ENCODE data around the gene UBAP2. TPM values are rescaled to one million over a fixed set of nuclear protein-coding genes. Genes with fewer than 3 reads are reported as not detected.

The UBAP2 gene
- 23.8 TPM for polyA plus RNA-seq (2013, experiment 1 of 2; ENCODE audit: insufficient read length)
- 22.5 TPM for polyA plus RNA-seq (2013, experiment 2 of 2; ENCODE audit: insufficient read length)

- peak; percentile 98 for DNase-seq
Observed at GRCh38 chr9:34048727-34049629, at the start of gene UBAP2. TSS of gene UBAP2 (minus strand) at chr9:34048887. CDS start at chr9:34017148, 31,739 bp downstream.

- no peak for DNase-seq
Observed at GRCh38 chr9:34098307-34098706, 49.6 kb upstream of the UBAP2 start.

- DNase-seq = no peak
Observed at GRCh38 chr9:34097865-34098264, 49.2 kb upstream of the UBAP2 start.

GRCh38 chr9:34096751-34097150 lies 48.1 kb upstream of the UBAP2 start:
- DNase-seq = no peak

GRCh38 chr9:34093578-34093977 lies 44.9 kb upstream of the UBAP2 start:
- DNase-seq = no peak

- DNase-seq = no peak
Observed at GRCh38 chr9:34089311-34089710, 40.6 kb upstream of the UBAP2 start.

- no peak for DNase-seq
Observed at GRCh38 chr9:34087370-34087769, 38.7 kb upstream of the UBAP2 start.

GRCh38 chr9:34086864-34087263 lies 38.2 kb upstream of the UBAP2 start:
- DNase-seq = no peak

GRCh38 chr9:34085581-34086500 lies 37.2 kb upstream of the UBAP2 start:
- DNase-seq = no peak

GRCh38 chr9:34084562-34084961 lies 35.9 kb upstream of the UBAP2 start:
- DNase-seq = no peak

GRCh38 chr9:34079181-34079580 lies 30.5 kb upstream of the UBAP2 start:
- no peak for DNase-seq

- peak; percentile 81 for DNase-seq
Observed at GRCh38 chr9:34072868-34073590, 24.3 kb upstream of the UBAP2 start.

- no peak for DNase-seq
Observed at GRCh38 chr9:34072410-34072809, 23.7 kb upstream of the UBAP2 start.

- no peak for DNase-seq
Observed at GRCh38 chr9:34070606-34071324, 22.1 kb upstream of the UBAP2 start.

- no peak for DNase-seq
Observed at GRCh38 chr9:34069831-34070230, 21.1 kb upstream of the UBAP2 start.

GRCh38 chr9:34065541-34065940 lies 16.9 kb upstream of the UBAP2 start:
- no peak for DNase-seq

GRCh38 chr9:34059954-34060353 lies 11.3 kb upstream of the UBAP2 start:
- no peak for DNase-seq

- DNase-seq = no peak
Observed at GRCh38 chr9:34059281-34059680, 10.6 kb upstream of the UBAP2 start.

GRCh38 chr9:34049630-34050384 lies 1.1 kb upstream of the UBAP2 start:
- no peak for DNase-seq

GRCh38 chr9:34047864-34048726 lies 592 bp downstream of the UBAP2 start:
- DNase-seq = no peak
